Astrocyte (in vitro differentiated cells and primary cell): ENCODE measurements around the gene TXNL4A. TPM values are rescaled to one million over a fixed set of nuclear protein-coding genes. Genes with fewer than 3 reads are reported as not detected.

Source experiments
- DNase-seq: peaks from one replicate; pipeline ENCODE4 v3.0.0-alpha.2; 2010; ENCODE audit warnings: low read depth
- FAIRE-seq: peaks from 2 replicates; lab custom pipeline; 2011; peaks lifted over from hg19 to GRCh38; lab: Jason Lieb, UNC
- H2AFZ ChIP-seq: 2 replicates; pipeline ENCODE4 v1.6.0; 2012; ENCODE audit warnings: low read depth, low read length, inconsistent platforms
- H3K27ac ChIP-seq: 2 replicates; pipeline ENCODE4 v1.5.1; 2011; ENCODE audit warnings: low read depth, low read length, inconsistent platforms
- H3K27me3 ChIP-seq: 2 replicates; pipeline ENCODE4 v1.6.0; 2011; ENCODE audit warnings: low read length, inconsistent platforms; ENCODE audit not compliant: insufficient read depth
- H3K36me3 ChIP-seq: 2 replicates; pipeline ENCODE4 v1.5.1; 2011; ENCODE audit warnings: low read length, inconsistent platforms; ENCODE audit not compliant: insufficient read depth
- H3K4me1 ChIP-seq: 2 replicates; pipeline ENCODE4 v1.5.1; 2011; ENCODE audit warnings: low read length, inconsistent platforms; ENCODE audit not compliant: insufficient read depth
- H3K4me2 ChIP-seq: 2 replicates; pipeline ENCODE4 v1.6.0; 2012; ENCODE audit warnings: low read length, inconsistent platforms
- H3K4me3 ChIP-seq: 2 replicates; pipeline ENCODE4 v1.5.1; 2011; ENCODE audit warnings: low read depth, mild to moderate bottlenecking, low read length, inconsistent platforms; ENCODE audit not compliant: insufficient read depth
- H3K79me2 ChIP-seq: 2 replicates; pipeline ENCODE4 v1.6.0; 2012; ENCODE audit warnings: mild to moderate bottlenecking, low read length, inconsistent platforms; ENCODE audit not compliant: insufficient read depth
- H3K9ac ChIP-seq: 2 replicates; pipeline ENCODE4 v1.6.0; 2012; ENCODE audit warnings: mild to moderate bottlenecking, low read length, inconsistent platforms
- H3K9me3 ChIP-seq: 2 replicates; pipeline ENCODE4 v1.5.1; 2012; ENCODE audit warnings: low read depth, mild to moderate bottlenecking, low read length, inconsistent platforms; ENCODE audit not compliant: insufficient read depth
- H4K20me1 ChIP-seq: 2 replicates; pipeline ENCODE4 v1.6.0; 2012; ENCODE audit warnings: low read length, inconsistent platforms; ENCODE audit not compliant: insufficient read depth
- H3K27ac Mint-ChIP-seq: one replicate; pipeline ENCODE4 v1.8.0; 2021; ENCODE audit warnings: mild to moderate bottlenecking, mixed read lengths; ENCODE audit not compliant: unreplicated experiment
- H3K27me3 Mint-ChIP-seq: one replicate; pipeline ENCODE4 v1.8.0; 2021; ENCODE audit warnings: low read depth, mixed read lengths; ENCODE audit not compliant: unreplicated experiment
- H3K36me3 Mint-ChIP-seq: one replicate; pipeline ENCODE4 v1.8.0; 2021; ENCODE audit warnings: low read depth, mixed read lengths; ENCODE audit not compliant: unreplicated experiment
- H3K4me1 Mint-ChIP-seq: one replicate; pipeline ENCODE4 v1.8.0; 2021; ENCODE audit warnings: low read depth, mixed read lengths; ENCODE audit not compliant: unreplicated experiment
- H3K4me3 Mint-ChIP-seq: one replicate; pipeline ENCODE4 v1.8.0; 2021; ENCODE audit warnings: mild to moderate bottlenecking, moderate library complexity, mixed read lengths; ENCODE audit not compliant: unreplicated experiment
- H3K9me3 Mint-ChIP-seq: one replicate; pipeline ENCODE4 v1.8.0; 2021; ENCODE audit warnings: mild to moderate bottlenecking, mixed read lengths; ENCODE audit not compliant: unreplicated experiment
- CTCF ChIP-seq: IDR thresholded peaks from 2 replicates; pipeline ENCODE4 v1.5.1; 2011; ENCODE audit warnings: low read depth, mild to moderate bottlenecking, inconsistent platforms, low read length, moderate library complexity; ENCODE audit not compliant: insufficient read depth
- EZH2 ChIP-seq: IDR thresholded peaks from 2 replicates; pipeline ENCODE4 v1.6.1; 2012; ENCODE audit warnings: mild to moderate bottlenecking, low read length, inconsistent platforms; ENCODE audit not compliant: insufficient read depth
- total RNA-seq: library from RNA; stranded (reverse); gene quantifications from 2 replicates; pipeline ENCODE4 v1.2.1, GENCODE V29; 2021

The TXNL4A gene
- total RNA-seq, 1 donor from 2014 or later = 135 TPM

- Histone ChIP-seq H3K36me3 (peaks cover 19% of the 10 kb centered on the region), H2AFZ (no peak overlapping the region), H3K27ac (no peak overlapping the region), H3K9ac (no peak overlapping the region), H4K20me1 (peaks cover 80% of the 10 kb centered on the region), H3K4me1 (no peaks in the 10 kb centered on the region), H3K4me2 (no peak overlapping the region), H3K79me2 (peaks cover 52% of the 10 kb centered on the region), H3K4me3 (no peak overlapping the region), H3K9me3 (no peaks in the 10 kb centered on the region), H3K27me3 (no peaks in the 10 kb centered on the region)
- FAIRE-seq (no peak), DNase-seq (no peak)
- TF ChIP-seq EZH2 (no peak), CTCF (no peak)
- Mint-ChIP-seq H3K9me3 (no peaks in the 10 kb centered on the region), H3K27me3 (no peaks in the 10 kb centered on the region), H3K4me1 (no peaks in the 10 kb centered on the region), H3K4me3 (no peak overlapping the region), H3K27ac (no peak overlapping the region), H3K36me3 (peaks cover 12% of the 10 kb centered on the region)
Observed at GRCh38 chr18:79972720-79973119, 15.6 kb downstream of the TXNL4A start.

- no peak overlapping the region for H3K4me3 ChIP-seq
- Mint-ChIP-seq H3K4me1 (no peaks in the 10 kb centered on the region), H3K27me3 (no peaks in the 10 kb centered on the region), H3K9me3 (no peaks in the 10 kb centered on the region), H3K4me3 (no peak overlapping the region), H3K36me3 (peaks cover 12% of the 10 kb centered on the region), H3K27ac (no peak overlapping the region)
- no peaks in the 10 kb centered on the region for H3K27me3 ChIP-seq
- TF ChIP-seq CTCF (no peak), EZH2 (no peak)
- H3K4me2 ChIP-seq = no peak overlapping the region
- H3K9me3 ChIP-seq = no peaks in the 10 kb centered on the region
- no peak overlapping the region for H3K9ac ChIP-seq
- DNase-seq = no peak
- peaks cover 73% of the 10 kb centered on the region for H4K20me1 ChIP-seq
- H2AFZ ChIP-seq = no peak overlapping the region
- no peak overlapping the region for H3K27ac ChIP-seq
- no peak for FAIRE-seq
- peaks cover 45% of the 10 kb centered on the region for H3K79me2 ChIP-seq
- H3K4me1 ChIP-seq = no peaks in the 10 kb centered on the region
- peaks cover 19% of the 10 kb centered on the region for H3K36me3 ChIP-seq
Observed at GRCh38 chr18:79971986-79972385, 16.4 kb downstream of the TXNL4A start.

- Histone ChIP-seq H3K27ac (no peak overlapping the region), H3K4me3 (no peak overlapping the region), H2AFZ (no peak overlapping the region), H3K36me3 (peaks cover 19% of the 10 kb centered on the region), H3K4me2 (no peak overlapping the region), H3K4me1 (no peaks in the 10 kb centered on the region), H3K79me2 (peaks cover 39% of the 10 kb centered on the region), H4K20me1 (peaks cover 67% of the 10 kb centered on the region), H3K9me3 (no peaks in the 10 kb centered on the region), H3K9ac (no peak overlapping the region), H3K27me3 (no peaks in the 10 kb centered on the region)
- H3K27me3 Mint-ChIP-seq = no peaks in the 10 kb centered on the region
- no peaks in the 10 kb centered on the region for H3K4me1 Mint-ChIP-seq
- FAIRE-seq (no peak), DNase-seq (no peak)
- H3K36me3 Mint-ChIP-seq = peaks cover 12% of the 10 kb centered on the region
- H3K4me3 Mint-ChIP-seq = no peak overlapping the region
- no peaks in the 10 kb centered on the region for H3K9me3 Mint-ChIP-seq
- TF ChIP-seq EZH2 (no peak), CTCF (no peak)
- no peak overlapping the region for H3K27ac Mint-ChIP-seq
Observed at GRCh38 chr18:79971211-79971952, 17.0 kb downstream of the TXNL4A start.
